Activated naive CD8-positive, alpha-beta T cell treated with anti-CD3 and anti-CD28 coated beads, Interleukin-2, amount 50 U/mL, for 16 hours (primary cell): ENCODE data around the gene GPC5.
"Not testable (repeated sequence)": the region's sequence is repeated elsewhere in the genome, so short reads cannot be mapped to it uniquely, and the experiment has no call there.

ENCODE experiments used
- DNase-seq: peaks from one replicate; pipeline ENCODE4 v3.0.0-alpha.2; 2020; ENCODE audit warnings: low read depth, low spot score

The GPC5 gene

DNA sequence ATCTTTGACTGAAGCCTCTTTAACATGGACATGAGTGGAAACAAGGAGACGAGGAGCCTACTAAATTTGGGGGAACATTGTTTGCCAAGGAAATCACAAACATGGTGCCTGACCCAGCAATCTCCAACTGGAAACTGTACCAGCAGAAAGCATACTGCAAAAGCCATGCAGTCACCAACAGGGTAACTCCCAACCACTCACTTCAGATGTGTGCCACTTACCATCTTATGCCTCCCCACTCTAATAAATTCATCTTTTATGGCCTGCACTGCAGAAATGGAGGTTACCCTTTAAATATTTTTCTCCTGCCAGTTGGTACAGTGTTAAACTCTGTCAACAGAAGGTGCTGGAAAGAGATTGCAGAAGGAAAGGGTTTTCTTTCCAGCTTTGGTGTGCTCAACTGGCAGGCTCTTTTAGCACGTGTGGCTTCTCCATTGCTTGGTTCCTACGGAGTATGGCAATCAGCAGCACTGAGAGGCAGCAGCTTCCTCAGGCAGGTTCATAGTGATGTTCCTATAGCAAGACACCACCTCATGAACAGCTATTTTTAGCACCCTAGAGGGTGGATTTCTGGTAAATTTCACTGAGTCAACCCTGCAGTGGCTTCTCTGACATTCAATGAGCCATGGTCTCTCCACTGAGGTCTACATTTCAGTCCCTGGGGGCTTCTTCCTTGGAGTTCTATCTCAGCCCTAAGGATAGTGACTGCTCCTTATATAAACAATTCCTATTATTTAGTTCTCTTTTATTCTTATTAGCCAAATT is 29.6 kb upstream of the GPC5 start:
- no peak for DNase-seq

- no peak for DNase-seq
These were observed 29.0 kb upstream of the GPC5 start for GRCh38 chr13:91369441-91369831.

- no peak for DNase-seq
These were observed 27.9 kb upstream of the GPC5 start for GRCh38 chr13:91370501-91370900.

DNA sequence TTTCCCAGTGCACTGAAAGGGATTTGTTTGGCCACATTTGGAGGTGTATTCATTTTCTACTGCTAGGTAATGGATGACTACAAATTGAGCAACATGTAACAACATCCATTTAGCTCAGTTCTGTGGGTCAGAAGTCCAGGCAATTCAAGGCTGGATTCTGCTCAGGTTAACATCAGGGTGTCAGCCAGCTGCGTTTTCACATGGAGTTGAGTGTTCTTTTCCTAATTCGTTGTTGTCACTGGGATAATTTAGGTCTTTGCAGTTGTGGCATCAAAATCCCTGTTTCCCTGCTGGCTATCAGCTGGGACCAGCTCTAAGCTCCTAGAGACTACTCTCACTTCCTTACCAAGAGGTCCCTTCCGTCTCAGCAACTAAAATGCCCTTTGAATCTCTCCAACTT is 25.5 kb upstream of the GPC5 start:
- no peak for DNase-seq

- DNase-seq = no peak
These were observed 23.2 kb upstream of the GPC5 start for GRCh38 chr13:91375116-91375729.

GRCh38 chr13:91381371-91381770 is 17.1 kb upstream of the GPC5 start:
- DNase-seq = no peak

GRCh38 chr13:91383836-91384235 is 14.6 kb upstream of the GPC5 start:
- no peak for DNase-seq

DNA sequence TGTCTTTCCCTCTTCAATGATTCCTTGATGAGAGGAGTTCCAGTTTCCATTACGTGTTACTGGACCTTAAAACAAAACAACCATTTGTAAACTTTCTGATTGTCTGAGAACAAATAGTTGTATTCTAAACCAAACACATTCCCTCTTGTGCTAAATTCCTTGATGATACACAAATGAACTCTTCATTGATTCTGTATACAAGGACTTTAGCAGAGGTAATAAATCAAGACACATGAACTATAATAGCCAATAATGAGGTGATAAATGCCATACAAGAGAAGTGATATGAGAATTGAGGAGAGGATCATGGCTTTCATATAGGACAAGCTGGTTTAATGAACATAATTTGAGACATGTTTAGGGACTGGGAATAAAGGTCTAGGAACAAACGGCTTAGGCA is 13.5 kb upstream of the GPC5 start:
- DNase-seq = no peak

GRCh38 chr13:91389186-91389585 is 9.2 kb upstream of the GPC5 start:
- no peak for DNase-seq

- no peak for DNase-seq
These were observed 826 bp upstream of the GPC5 start for GRCh38 chr13:91397595-91397994.

DNA sequence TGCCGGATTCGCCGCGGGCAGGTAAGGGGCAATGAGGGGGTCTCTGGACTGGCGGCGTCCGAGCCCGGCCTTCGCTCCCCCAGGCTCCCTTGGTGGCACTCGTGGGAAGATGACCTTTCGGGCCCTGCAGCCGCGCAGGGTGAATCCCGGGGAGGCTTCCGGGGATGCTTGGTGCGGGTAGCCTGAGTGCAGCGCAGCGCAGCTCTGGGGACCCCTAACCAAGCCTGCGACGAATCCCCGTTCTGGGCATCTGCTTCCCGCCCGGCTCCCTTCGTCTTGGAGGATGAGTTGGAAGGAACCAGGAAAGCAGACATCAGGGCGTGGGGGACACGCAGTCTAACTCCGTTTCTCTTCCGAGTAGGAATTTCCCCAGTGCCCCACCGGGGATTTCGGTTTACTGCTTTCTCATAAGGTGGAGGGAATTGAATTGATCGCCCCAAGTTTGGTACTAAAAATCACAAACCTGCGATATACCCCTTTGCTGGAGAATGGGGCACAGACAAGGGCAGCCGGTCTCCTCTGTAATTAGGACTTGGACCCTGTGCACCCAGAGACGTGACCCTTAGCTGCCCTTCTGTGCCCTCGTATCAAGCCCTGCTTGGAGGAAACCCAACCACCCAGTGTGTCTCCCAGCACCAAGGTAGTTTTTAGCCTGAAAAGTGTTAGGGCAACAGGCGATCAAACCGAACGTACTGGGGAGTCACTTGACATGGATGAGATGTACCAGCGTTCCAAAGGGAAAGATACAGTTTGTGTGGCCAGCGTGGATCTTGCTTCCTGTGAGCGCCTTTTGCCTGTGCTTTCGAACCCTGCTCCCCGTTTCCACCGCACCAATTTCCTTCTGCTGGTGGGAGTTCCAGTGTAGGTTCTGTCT is 1.0 kb downstream of the GPC5 start:
- DNase-seq = no peak

- DNase-seq = no peak
These were observed 1.6 kb downstream of the GPC5 start for GRCh38 chr13:91400063-91400399.

DNA sequence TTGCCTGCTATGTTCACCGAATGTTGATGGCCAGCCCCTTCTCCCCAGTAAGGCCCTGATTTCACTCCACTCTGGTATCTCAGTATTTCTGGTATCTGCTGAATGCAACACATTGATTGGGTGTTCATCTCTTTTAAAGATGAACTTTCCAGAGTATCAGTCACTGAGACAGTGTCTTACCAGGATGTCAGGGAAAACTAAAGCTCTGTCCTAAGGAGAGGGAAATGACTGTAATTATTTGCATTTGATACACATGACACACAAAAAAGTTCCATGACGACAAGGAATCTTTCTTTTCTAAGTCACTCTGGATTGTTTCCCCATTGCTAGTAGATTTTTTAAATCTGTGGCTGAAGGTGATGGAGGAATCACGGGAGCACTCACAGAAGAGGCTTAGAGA is 2.2 kb downstream of the GPC5 start:
- no peak for DNase-seq

- DNase-seq = no peak
These were observed 3.5 kb downstream of the GPC5 start for GRCh38 chr13:91401920-91402319.

DNA sequence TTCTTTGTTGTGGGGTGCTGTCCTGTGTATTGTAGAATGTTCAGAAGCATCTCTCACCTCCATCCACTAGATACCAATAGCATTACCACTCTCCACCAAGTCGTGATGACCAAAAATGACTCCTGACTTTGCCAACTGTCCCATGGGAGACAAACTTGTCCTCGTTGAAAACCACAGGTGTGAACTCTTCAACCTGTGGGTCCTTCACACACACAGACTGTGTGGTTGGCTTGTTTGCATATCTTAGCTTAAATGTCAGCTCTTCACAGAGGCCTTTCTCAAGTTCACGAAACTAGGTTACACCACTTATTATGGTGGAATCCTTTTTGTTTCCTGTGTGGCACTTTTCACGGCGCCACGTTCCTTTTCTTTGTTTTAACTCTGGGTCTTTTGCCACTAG is 6.8 kb downstream of the GPC5 start:
- DNase-seq = no peak

DNA sequence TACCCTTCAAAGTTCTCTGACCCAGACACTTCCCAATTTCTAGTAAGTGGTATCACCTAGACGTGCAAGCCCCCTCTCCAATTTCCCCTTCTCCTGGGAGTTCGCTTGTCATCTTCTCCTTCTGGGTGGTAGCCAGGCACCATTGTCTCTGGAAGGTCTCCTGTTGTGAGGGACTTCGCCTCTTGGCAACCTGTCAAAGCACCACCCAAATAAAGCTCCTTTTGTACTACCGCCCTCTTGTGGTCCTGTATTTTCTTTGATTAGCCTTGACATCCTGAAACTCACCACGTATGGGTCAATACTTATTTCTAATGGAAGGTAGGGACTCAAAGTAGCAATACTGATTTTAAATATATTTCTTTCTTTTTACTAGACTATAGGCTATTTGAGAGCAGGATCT is 8.2 kb downstream of the GPC5 start:
- DNase-seq = no peak

DNA sequence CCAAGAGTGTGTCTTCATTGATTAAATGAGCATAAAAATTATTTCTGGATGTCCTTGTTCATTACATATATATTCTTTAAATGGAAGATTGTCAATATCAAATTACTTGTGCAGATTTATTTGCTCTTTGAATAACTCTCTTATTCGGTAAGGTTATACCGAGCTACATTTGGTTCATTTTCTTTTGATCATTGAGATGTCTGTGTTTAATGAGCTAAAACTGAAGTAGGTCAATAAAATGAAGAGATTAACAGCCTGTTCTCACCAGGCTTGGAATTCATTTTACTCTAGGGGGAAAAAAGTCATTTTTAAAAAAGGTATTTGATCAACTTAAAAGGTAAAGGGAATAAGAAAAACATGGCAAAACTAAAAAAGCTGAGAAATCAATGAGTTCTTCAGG is 10.6 kb downstream of the GPC5 start:
- no peak for DNase-seq

DNA sequence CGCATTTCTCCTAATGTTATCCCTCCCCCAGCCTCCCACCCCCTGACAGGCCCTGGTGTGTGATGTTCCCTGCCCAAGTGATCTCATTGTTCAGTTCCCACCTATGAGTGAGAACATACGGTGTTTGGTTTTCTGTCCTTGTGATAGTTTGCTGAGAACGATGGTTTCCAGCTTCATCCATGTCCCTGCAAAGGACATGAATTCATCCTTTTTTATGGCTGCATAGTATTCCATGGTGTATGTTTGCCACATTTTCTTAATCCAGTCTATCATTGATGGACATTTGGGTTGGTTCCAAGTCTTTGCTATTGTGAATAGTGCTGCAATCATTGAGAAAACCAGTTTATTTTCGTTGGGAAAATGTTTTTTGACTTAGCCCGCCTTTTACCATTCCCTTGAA is 18.2 kb downstream of the GPC5 start:
- not testable (repeated sequence) for DNase-seq

- no peak for DNase-seq
These were observed 19.4 kb downstream of the GPC5 start for GRCh38 chr13:91417660-91418325.

- no peak for DNase-seq
These were observed 28.5 kb downstream of the GPC5 start for GRCh38 chr13:91426913-91427312.

- not testable (repeated sequence) for DNase-seq
These were observed 40.3 kb downstream of the GPC5 start for GRCh38 chr13:91438674-91439073.

GRCh38 chr13:91450913-91451312 is 52.5 kb downstream of the GPC5 start:
- DNase-seq = no peak
